Measurements from ENCODE around the gene RPS15A. TPM values are rescaled to one million over a fixed set of nuclear protein-coding genes. Genes with fewer than 3 reads are reported as not detected.

Gene RPS15A
- total RNA-seq, 1 donor from 2014 or later = 1,036 TPM

- peak overlapping the region; percentile 89 for H3K4me2 ChIP-seq (ENCODE audit: low read length)
- H3K4me1 Mint-ChIP-seq (ENCODE audit: low read depth, unreplicated experiment) = peaks cover 13% of the 10 kb centered on the region
- H2AFZ ChIP-seq (ENCODE audit: low read depth, low read length) = no peak overlapping the region
- H3K9ac ChIP-seq (ENCODE audit: low read length) = no peak overlapping the region
- no peak overlapping the region for H3K27ac Mint-ChIP-seq (ENCODE audit: unreplicated experiment)
- H3K79me2 ChIP-seq (ENCODE audit: insufficient read depth, low read length) = peaks cover 62% of the 10 kb centered on the region
- DNase-seq (ENCODE audit: low read depth) = no peak
- TF ChIP-seq EZH2 (IDR thresholded peaks at IDR 0.05; ENCODE audit: insufficient read depth, low read length) = no peak
- TF ChIP-seq, protein P1, sequence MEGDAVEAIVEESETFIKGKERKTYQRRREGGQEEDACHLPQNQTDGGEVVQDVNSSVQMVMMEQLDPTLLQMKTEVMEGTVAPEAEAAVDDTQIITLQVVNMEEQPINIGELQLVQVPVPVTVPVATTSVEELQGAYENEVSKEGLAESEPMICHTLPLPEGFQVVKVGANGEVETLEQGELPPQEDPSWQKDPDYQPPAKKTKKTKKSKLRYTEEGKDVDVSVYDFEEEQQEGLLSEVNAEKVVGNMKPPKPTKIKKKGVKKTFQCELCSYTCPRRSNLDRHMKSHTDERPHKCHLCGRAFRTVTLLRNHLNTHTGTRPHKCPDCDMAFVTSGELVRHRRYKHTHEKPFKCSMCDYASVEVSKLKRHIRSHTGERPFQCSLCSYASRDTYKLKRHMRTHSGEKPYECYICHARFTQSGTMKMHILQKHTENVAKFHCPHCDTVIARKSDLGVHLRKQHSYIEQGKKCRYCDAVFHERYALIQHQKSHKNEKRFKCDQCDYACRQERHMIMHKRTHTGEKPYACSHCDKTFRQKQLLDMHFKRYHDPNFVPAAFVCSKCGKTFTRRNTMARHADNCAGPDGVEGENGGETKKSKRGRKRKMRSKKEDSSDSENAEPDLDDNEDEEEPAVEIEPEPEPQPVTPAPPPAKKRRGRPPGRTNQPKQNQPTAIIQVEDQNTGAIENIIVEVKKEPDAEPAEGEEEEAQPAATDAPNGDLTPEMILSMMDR (IDR thresholded peaks at IDR 0.05; ENCODE audit: insufficient read depth, low read depth, low read length) = no peak
- no peaks in the 10 kb centered on the region for H3K27me3 Mint-ChIP-seq (ENCODE audit: low read depth, unreplicated experiment)
- H4K20me1 ChIP-seq (ENCODE audit: insufficient read depth, low read length) = peaks cover 46% of the 10 kb centered on the region
- H3K4me1 ChIP-seq (ENCODE audit: insufficient read depth, low read length) = peaks cover 12% of the 10 kb centered on the region
- peaks cover 25% of the 10 kb centered on the region for H3K36me3 ChIP-seq (ENCODE audit: insufficient read depth, low read length)
- no peak for FAIRE-seq
- H3K27me3 ChIP-seq (ENCODE audit: insufficient read depth, low read length) = no peaks in the 10 kb centered on the region
- peaks cover 5% of the 10 kb centered on the region for H3K36me3 Mint-ChIP-seq (ENCODE audit: low read depth, unreplicated experiment)
- no peak overlapping the region for H3K4me3 ChIP-seq (ENCODE audit: insufficient read depth, low read depth, low read length)
- H3K9me3 Mint-ChIP-seq (ENCODE audit: unreplicated experiment) = no peaks in the 10 kb centered on the region
- no peak overlapping the region for H3K4me3 Mint-ChIP-seq (ENCODE audit: unreplicated experiment)
- H3K9me3 ChIP-seq (ENCODE audit: insufficient read depth, low read depth, low read length) = no peaks in the 10 kb centered on the region
- no peak overlapping the region for H3K27ac ChIP-seq (ENCODE audit: low read depth, low read length)
Measured at GRCh38 chr16:18797746-18798145, 7.6 kb upstream of the RPS15A start.

DNA sequence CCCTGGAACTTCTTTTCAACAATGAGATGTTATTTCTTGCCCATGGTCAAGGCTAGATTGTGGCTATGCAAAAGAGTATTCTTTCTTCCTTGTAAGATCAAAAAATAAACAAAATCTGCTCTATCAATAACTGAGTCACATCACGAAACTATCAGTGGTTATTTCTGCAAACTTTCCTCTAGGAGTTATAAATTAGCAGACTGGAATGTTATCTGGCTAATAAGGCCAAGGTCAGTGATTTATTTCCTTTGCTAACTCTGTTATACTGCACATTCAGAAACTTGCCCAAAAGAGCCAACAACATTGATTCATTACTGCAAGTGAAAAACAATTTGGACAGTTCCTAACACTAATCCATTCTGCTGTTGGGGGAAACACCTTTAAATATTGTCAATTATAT is 6.2 kb upstream of the RPS15A start:
- Histone ChIP-seq H3K4me2 (ENCODE audit: low read length) (no peak overlapping the region), H3K9ac (ENCODE audit: low read length) (no peak overlapping the region), H2AFZ (ENCODE audit: low read depth, low read length) (no peak overlapping the region), H3K27ac (ENCODE audit: low read depth, low read length) (no peak overlapping the region), H4K20me1 (ENCODE audit: insufficient read depth, low read length) (peaks cover 46% of the 10 kb centered on the region), H3K4me3 (ENCODE audit: insufficient read depth, low read depth, low read length) (no peak overlapping the region), H3K27me3 (ENCODE audit: insufficient read depth, low read length) (no peaks in the 10 kb centered on the region), H3K79me2 (ENCODE audit: insufficient read depth, low read length) (peaks cover 66% of the 10 kb centered on the region), H3K4me1 (ENCODE audit: insufficient read depth, low read length) (peaks cover 8% of the 10 kb centered on the region), H3K9me3 (ENCODE audit: insufficient read depth, low read depth, low read length) (no peaks in the 10 kb centered on the region), H3K36me3 (ENCODE audit: insufficient read depth, low read length) (peaks cover 32% of the 10 kb centered on the region)
- H3K4me3 Mint-ChIP-seq (ENCODE audit: unreplicated experiment) = no peak overlapping the region
- no peak overlapping the region for H3K27ac Mint-ChIP-seq (ENCODE audit: unreplicated experiment)
- no peaks in the 10 kb centered on the region for H3K27me3 Mint-ChIP-seq (ENCODE audit: low read depth, unreplicated experiment)
- H3K36me3 Mint-ChIP-seq (ENCODE audit: low read depth, unreplicated experiment) = peaks cover 5% of the 10 kb centered on the region
- DNase-seq (ENCODE audit: low read depth) = no peak
- TF ChIP-seq, protein P1 (IDR thresholded peaks at IDR 0.05; ENCODE audit: insufficient read depth, low read depth, low read length) = no peak
- TF ChIP-seq EZH2 (IDR thresholded peaks at IDR 0.05; ENCODE audit: insufficient read depth, low read length) = no peak
- H3K4me1 Mint-ChIP-seq (ENCODE audit: low read depth, unreplicated experiment) = peaks cover 10% of the 10 kb centered on the region
- no peaks in the 10 kb centered on the region for H3K9me3 Mint-ChIP-seq (ENCODE audit: unreplicated experiment)
- no peak for FAIRE-seq

- TF ChIP-seq EZH2 (IDR thresholded peaks at IDR 0.05; ENCODE audit: insufficient read depth, low read length) = no peak
- TF ChIP-seq, protein P1 (IDR thresholded peaks at IDR 0.05; ENCODE audit: insufficient read depth, low read depth, low read length) = no peak
- H3K4me3 Mint-ChIP-seq (ENCODE audit: unreplicated experiment) = no peak overlapping the region
- H3K27me3 Mint-ChIP-seq (ENCODE audit: low read depth, unreplicated experiment) = no peaks in the 10 kb centered on the region
- FAIRE-seq (no peak), DNase-seq (ENCODE audit: low read depth) (peak; percentile 48)
- peaks cover 4% of the 10 kb centered on the region for H3K4me1 Mint-ChIP-seq (ENCODE audit: low read depth, unreplicated experiment)
- Histone ChIP-seq H3K4me2 (ENCODE audit: low read length) (peak overlapping the region; percentile 36), H3K4me1 (ENCODE audit: insufficient read depth, low read length) (peaks cover 9% of the 10 kb centered on the region), H3K9ac (ENCODE audit: low read length) (peak overlapping the region; percentile 33), H3K36me3 (ENCODE audit: insufficient read depth, low read length) (peaks cover 42% of the 10 kb centered on the region), H4K20me1 (ENCODE audit: insufficient read depth, low read length) (peaks cover 34% of the 10 kb centered on the region), H3K9me3 (ENCODE audit: insufficient read depth, low read depth, low read length) (no peaks in the 10 kb centered on the region), H3K79me2 (ENCODE audit: insufficient read depth, low read length) (peaks cover 55% of the 10 kb centered on the region), H3K27ac (ENCODE audit: low read depth, low read length) (peak overlapping the region; percentile 43), H3K4me3 (ENCODE audit: insufficient read depth, low read depth, low read length) (no peak overlapping the region), H3K27me3 (ENCODE audit: insufficient read depth, low read length) (no peaks in the 10 kb centered on the region), H2AFZ (ENCODE audit: low read depth, low read length) (no peak overlapping the region)
- H3K36me3 Mint-ChIP-seq (ENCODE audit: low read depth, unreplicated experiment) = peaks cover 9% of the 10 kb centered on the region
- H3K27ac Mint-ChIP-seq (ENCODE audit: unreplicated experiment) = no peak overlapping the region
- H3K9me3 Mint-ChIP-seq (ENCODE audit: unreplicated experiment) = no peaks in the 10 kb centered on the region
Measured at GRCh38 chr16:18792836-18793433, 2.8 kb upstream of the RPS15A start.

Data from astrocyte (in vitro differentiated cells and primary cell).